Subcutaneous adipose tissue (tissue), 4 donors: ENCODE measurements around the gene DTD2. TPM values are rescaled to one million over a fixed set of nuclear protein-coding genes. Genes with fewer than 3 reads are reported as not detected.

Experiments used
- CTCF ChIP-seq: fragments of 450-650 bp; IDR thresholded peaks from one replicate; pipeline ENCODE4 v1.5.1; 2016; ENCODE audit warnings: low read depth, mild to moderate bottlenecking, control low read depth, antibody characterized with exemption, moderate library complexity
- total RNA-seq, 4 donors: library from RNA; depleted of rRNA; stranded (reverse); fragments of >200 nt; gene quantifications; one replicate each; pipeline ENCODE4 v1.1.0, GENCODE V29; 2016

DTD2 gene
- total RNA-seq, 4 donors from 2014 or later = 22.3 to 71.1 (median 34.8) TPM

DNA sequence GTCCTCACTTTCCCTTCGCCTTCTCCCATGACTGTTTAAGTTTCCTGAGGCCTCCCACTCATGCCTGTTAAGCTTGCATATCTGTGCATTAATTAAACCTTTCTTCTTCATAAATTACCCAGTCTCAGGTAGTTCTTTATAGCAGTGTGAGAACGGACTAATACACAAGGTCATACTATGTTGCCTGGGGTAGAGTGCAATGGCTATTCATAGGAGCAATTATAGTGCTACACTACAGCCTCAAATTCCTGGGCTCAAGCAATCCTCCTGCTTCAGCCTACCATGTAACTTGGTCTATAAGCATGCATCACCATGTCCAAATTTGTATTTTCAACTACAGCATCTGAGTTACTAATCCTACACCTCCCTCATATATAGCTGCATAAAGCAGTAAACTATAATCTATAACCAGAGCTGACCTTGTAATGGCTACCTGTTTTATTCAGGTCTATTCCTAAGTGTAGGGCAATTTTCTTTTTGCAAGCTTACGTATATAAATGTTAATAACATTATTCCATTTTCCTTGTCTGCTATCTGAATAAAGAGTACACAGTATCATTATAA is 55.9 kb downstream of the DTD2 start:
- no peak for TF ChIP-seq CTCF

DNA sequence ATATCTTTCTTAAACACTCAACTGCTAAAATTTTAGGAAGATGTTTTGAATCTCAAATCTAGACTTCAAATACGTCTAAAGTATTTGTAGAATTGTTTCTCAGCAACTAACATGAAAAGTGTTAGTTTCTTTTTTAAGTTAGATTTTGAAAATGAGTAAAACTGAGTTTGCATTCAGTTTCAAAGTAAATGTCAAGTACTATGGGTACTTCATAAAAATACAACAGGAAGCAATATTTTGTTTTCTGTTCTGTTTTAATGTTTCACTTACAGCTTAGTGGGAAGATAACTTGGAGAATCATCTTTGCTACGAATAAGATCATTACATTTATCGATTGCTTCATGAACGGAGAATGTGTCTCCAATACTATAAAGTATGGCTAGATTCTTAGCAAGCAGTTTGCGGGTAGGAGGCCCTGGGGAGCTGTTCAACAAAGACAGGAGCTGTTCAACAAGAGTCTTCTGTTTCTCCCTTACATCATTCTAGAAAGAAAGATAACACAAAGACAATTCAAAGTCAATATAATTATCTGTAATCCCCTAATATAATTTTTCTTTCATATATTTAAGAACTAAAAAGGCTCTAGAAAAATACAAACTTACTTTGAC is 57.2 kb downstream of the DTD2 start:
- TF ChIP-seq CTCF = no peak

Other genes starting within 250 kb of the DTD2 start
- 100 to 1,000 TPM; 222 to 294 (median 244) TPM for gene HECTD1, start 249.7 kb downstream of the DTD2 start, total RNA-seq
- gene HEATR5A, start 37.0 kb downstream of the DTD2 start, total RNA-seq = 10 to 100 TPM; 27.3 to 40.6 (median 36.3) TPM
- gene GPR33, start 30.5 kb upstream of the DTD2 start, total RNA-seq = not detected
- 10 to 100 TPM; 11.7 to 25.1 (median 12.7) TPM for gene NUBPL, start 103.9 kb upstream of the DTD2 start, total RNA-seq